ENCODE results near the gene AADACL3.
"Not testable (repeated sequence)": the region's sequence is repeated elsewhere in the genome, so short reads cannot be mapped to it uniquely, and the experiment has no call there.

The AADACL3 gene

GRCh38 chr1:12714710-12715475 is 1.0 kb upstream of the AADACL3 start:
- no peak for DNase-seq (ENCODE audit: low read depth in 4 of 4, low spot score in 1 of 4)

GRCh38 chr1:12717301-12717838 is 1.5 kb downstream of the AADACL3 start:
- no peak for DNase-seq (ENCODE audit: low read depth in 4 of 4, low spot score in 1 of 4)

GRCh38 chr1:12722626-12723025 is 6.7 kb downstream of the AADACL3 start:
- DNase-seq (ENCODE audit: low read depth in 4 of 4, low spot score in 1 of 4) = no peak

GRCh38 chr1:12728391-12728790 is 12.5 kb downstream of the AADACL3 start:
- DNase-seq (ENCODE audit: low read depth in 4 of 4, low spot score in 1 of 4) = no peak

DNA sequence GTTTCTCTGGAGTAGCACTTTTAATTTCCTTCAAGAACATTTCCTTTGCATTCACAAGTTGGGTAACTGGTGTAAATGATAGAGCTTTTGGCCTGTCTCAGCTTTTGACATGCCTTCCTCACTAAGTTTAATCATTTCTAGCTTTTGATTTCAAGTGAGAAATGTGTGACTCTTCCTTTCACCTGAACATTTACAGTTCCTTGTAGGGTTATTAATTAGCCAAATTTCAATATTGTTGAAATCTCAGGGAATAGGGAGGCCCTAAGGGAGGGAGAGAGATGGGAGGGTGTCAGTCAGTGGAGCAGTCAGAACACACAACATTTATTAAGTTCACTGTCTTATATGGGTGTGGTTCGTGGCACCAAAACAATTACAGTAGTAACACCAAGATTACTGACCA is 14.2 kb downstream of the AADACL3 start:
- no peak for DNase-seq (ENCODE audit: low read depth in 4 of 4, low spot score in 1 of 4)

- not testable (repeated sequence) for DNase-seq (ENCODE audit: low read depth in 4 of 4, low spot score in 1 of 4)
Observed at GRCh38 chr1:12731084-12731483, 15.2 kb downstream of the AADACL3 start.

DNA sequence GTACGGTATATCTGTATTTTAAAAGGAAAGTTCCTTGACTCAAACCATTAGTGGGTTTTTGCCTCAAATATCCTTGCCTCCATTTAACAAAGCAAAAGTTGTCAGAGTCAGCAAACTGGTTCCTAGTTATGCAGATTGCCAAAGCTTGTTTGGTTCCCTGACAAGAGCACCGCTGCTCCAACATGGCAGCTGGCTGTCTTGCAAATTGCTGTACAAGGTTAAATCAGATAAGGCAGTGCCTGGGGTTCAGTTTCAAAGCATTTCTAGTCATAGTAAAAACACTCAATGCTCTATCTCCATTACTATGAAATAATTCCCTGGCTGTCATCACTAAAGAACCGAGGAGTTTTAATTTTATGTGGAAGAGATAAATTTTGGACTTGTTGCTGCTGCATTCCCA is 18.7 kb downstream of the AADACL3 start:
- no peak for DNase-seq (ENCODE audit: low read depth in 4 of 4, low spot score in 1 of 4)

DNA sequence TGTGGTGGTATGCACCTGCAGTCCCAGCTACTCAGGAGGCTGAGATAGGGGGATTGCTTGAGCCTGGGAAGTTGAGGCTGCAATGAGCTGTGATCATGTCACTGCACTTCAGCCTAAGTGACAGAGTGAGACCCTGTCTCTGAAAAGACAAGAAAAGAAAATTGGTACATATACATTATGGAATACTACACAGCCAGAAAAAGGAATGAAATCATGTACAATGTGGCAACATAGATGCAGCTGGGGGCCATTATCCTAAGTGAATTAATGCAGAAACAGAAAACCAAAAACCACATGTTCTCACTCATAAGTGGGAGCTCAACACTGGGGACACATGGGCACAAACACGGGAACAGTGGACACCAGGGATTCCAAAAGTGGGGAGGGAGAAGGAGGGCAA is 23.0 kb downstream of the AADACL3 start:
- DNase-seq (ENCODE audit: low read depth in 4 of 4, low spot score in 1 of 4) = no peak

DNA sequence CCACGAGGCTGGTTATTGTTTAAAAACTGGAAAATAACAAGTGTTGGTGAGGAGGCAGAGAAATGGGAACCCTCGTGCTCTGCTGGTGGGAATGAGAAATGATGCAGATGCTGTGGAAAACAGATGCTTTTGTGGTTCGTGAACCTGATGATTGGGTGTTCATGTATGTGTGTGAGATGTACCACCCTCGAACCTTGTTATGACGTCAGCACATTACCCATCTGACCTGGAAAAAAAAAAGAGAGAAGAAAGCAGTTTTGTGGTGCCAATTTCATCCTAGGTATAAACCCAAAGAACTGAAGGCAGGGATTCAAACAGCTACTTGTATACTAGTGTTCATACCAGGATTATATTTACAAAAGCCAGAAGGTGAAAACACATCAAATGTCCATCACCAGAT is 23.7 kb downstream of the AADACL3 start:
- DNase-seq (ENCODE audit: low read depth in 4 of 4, low spot score in 1 of 4) = no peak

- no peak for DNase-seq (ENCODE audit: low read depth in 4 of 4, low spot score in 1 of 4)
Observed at GRCh38 chr1:12741946-12742345, 26.0 kb downstream of the AADACL3 start.

DNA sequence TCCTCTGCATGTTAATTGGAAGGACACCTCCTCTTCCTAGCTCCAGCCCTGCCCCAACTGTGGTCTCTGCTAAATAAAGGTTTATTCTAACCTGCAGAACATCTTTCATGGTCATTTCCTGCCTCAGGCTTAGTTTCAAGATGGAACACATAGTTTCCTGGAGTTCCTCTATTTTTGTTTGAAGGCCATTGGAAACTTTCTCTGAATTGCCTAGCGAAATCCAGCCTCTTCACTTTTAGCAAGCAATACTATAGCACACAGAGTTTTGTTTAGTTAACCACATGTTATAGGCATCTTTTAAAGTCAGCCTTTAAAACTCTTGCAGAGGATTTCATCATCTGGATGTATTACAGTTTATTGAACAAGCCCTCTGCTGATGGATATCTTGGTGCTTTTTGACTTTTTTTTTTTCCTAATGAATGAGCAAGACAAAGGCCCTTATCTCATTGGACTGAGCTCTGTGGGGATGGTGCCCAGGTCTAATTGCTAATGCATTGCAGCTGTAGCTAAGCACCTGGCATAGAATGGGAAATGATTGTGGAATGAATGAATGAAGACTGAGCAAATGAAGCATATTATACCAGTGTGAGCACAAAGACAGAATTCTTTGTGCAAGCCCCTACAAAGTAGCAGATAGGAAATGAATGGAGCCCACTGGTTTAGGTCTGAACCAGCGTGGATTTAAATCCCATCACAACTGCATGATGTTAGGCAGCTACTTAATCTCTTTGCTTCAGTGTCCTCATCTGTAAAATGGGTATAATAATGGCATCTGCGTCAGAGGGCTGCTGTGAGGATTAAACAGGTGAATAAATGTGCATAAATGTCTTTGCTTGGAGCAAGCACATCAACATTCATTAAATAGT is 29.4 kb downstream of the AADACL3 start:
- no peak for DNase-seq (ENCODE audit: low read depth in 4 of 4, low spot score in 1 of 4)

DNA sequence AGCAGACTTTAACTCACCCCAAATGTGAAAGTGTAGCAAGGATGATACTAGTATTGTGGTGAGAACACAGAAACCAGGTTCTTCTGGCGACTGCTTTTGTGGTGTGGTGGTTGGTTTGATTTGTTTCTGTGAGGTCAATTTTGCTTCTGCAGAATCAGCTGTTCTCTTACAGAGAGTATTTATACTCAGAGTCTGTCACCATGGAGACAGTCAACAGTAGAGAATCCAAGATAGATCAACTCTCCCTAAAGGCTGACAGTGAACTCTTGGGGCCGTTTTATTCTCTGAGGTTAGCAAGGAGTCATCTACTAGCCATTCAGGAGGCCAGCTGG is 30.0 kb downstream of the AADACL3 start, which contains the start of gene CFAP107:
Gene CFAP107, plus strand, starts transcription at position 209 of the 332 bp plus-strand sequence. CDS start 231 bp downstream, outside the sequence.
- DNase-seq (ENCODE audit: low read depth in 4 of 4, low spot score in 1 of 4) = no peak

DNA sequence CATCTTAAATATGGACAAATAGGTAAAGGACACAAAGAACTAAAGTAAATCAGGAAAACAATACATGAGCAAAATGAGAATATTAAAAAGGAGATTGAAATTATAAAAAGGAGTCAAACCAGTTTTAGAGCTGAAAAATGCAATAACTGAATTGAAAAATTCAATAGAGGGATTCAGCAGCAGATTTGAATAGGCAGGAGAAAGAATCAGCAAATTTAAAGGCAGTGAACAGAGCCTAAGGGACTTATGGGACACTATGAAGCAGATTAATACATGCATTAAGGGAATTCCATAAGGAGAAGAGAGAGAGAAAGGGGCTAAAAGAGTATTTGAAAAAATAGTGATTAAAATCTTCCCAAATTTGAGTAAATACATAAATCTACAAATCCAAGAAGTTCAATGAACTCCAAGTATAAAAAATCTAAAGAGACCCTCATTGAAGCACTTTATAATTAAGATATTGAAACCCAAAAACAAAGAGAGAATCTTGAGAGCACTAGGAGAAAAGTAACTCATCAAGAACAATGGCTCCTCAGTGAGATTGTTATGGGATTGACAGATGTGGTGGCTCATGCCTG is 33.0 kb downstream of the AADACL3 start:
- DNase-seq (ENCODE audit: low read depth in 4 of 4, low spot score in 1 of 4) = no peak

GRCh38 chr1:12754738-12755137 is 38.8 kb downstream of the AADACL3 start:
- DNase-seq (ENCODE audit: low read depth in 4 of 4, low spot score in 1 of 4) = no peak

- no peak for DNase-seq (ENCODE audit: low read depth in 4 of 4, low spot score in 1 of 4)
Observed at GRCh38 chr1:12756273-12756672, 40.4 kb downstream of the AADACL3 start.

DNA sequence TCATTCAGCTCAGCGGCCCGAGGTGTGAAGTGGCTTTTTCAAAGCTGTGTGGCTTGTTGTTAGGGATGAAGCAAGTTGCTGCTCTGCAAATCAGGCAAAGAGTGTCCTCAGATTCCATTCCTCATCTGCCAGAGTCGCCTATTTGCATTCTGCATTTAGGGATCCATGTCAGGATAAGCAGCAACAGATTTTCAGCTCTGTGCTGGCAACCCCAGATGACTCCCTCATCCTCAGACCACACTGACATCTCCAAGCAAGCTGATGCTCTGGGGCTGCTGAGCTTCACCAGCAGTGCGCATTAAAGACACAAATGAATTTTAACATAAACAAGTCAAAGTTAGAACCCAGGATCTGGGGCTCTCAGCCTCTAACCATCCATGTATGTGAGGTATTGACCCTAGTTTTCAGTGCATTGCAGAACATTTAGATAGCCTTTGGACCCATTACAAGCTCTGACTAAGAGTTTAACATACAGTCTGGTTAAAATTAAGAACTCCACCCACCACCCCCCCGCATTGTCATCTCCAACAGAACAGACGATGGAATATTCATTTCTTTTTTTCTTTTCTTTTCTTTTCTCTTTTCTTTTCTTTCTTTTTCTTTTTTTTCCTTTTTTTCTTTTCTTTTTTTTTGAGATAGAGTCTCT is 41.0 kb downstream of the AADACL3 start:
- no peak for DNase-seq (ENCODE audit: low read depth in 4 of 4, low spot score in 1 of 4)

DNA sequence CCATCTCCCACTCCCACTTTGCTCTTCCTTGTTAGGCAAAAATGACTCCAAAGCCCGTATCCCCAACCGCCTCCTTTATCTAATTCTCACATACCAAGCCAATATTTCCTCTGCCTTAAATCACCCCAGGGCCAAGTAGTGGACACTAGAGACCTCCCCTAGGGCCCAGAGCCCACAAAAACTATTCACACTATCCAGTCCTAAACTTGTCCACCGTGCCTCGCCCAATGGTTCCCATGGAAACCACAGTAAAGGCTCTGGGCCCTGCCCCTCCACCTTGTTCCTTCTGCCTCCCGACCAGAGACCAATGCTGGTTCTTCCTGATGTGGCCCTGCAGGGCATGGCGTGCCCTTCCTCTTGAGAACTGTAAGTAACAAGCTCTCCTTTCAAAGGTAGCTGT is 41.9 kb downstream of the AADACL3 start:
- no peak for DNase-seq (ENCODE audit: low read depth in 4 of 4, low spot score in 1 of 4)

- no peak for DNase-seq (ENCODE audit: low read depth in 4 of 4, low spot score in 1 of 4)
Observed at GRCh38 chr1:12760256-12760795, 44.4 kb downstream of the AADACL3 start.

DNA sequence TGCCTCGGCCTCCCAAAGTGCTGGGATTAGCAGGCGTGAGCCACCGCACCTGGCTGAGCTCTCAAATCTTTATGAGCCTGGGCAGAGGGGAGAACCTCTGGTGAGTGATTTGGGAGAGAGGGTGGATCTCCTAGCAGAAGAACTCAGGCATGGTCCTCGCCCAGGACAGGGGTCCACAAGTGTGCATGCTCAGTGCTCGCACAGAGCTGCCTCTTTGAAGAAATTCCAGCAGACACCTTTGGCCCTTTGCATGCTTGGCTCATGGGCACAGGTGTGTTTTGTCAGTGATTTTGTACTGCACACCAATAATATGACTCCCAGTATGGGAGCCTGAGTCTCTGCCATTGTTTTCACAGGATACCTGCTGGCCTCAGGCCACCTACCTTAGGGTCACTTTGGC is 45.9 kb downstream of the AADACL3 start:
- no peak for DNase-seq (ENCODE audit: low read depth in 4 of 4, low spot score in 1 of 4)

GRCh38 chr1:12762766-12763165 is 46.9 kb downstream of the AADACL3 start:
- no peak for DNase-seq (ENCODE audit: low read depth in 4 of 4, low spot score in 1 of 4)

DNA sequence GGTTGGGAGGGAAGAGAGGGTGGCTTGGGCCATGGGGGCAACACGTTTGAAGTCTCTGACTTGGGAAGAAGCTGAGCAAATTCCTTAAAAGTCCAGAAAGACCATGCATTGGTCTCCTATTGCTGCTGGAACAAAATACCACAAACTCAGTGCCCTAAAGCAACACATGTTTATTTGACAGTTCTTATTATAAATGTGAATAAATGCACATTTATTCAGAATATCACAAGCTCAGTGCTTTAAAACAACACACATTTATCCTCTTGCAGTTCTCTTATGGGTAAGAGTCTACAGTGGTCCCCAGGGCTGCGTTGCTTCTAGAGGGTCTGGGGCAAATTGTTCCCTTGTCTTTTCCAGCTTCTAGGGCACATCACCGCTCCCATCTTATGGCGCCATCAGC is 47.6 kb downstream of the AADACL3 start:
- no peak for DNase-seq (ENCODE audit: low read depth in 4 of 4, low spot score in 1 of 4)

All from stimulated activated CD4-positive, alpha-beta T cell treated with anti-CD3 and anti-CD28 coated beads, Interleukin-1b, Interleukin-23, amount 100 ng/mL, for 24 hours (primary cell).